Measurements from ENCODE around the gene KLHL25.
"Not testable (repeated sequence)": the region's sequence is repeated elsewhere in the genome, so short reads cannot be mapped to it uniquely, and the experiment has no call there.

DNA sequence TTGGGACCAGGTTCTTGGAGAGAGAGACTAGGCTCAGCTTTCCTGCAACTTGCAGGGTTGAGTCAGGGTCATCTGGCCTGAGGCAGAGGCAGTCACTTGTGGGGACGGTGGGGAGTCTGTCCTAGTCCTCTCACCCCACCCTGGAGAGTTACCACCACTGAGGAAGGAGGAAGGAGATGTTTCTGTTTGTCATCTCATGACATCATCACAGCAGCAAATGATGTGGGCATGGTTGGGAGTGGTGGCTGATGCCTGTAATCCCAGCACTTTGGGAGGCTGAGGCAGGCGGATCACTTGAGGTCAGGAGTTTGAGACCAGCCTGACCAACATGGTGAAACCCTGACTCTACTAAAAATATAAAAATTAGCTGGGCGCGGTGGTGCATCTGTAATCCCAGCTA lies 35.0 kb upstream of the KLHL25 start:
- TF ChIP-seq ZNF274 (IDR thresholded peaks at IDR 0.05; ENCODE audit: low read depth, low read length); YY1 (IDR thresholded peaks at IDR 0.05; ENCODE audit: insufficient read depth, insufficient read length): not testable (repeated sequence)
